NCI-H345 (cell line): Measurements from ENCODE around the gene SENP8.
"Not testable (repeated sequence)": the region's sequence is repeated elsewhere in the genome, so short reads cannot be mapped to it uniquely, and the experiment has no call there.

Experiments used
- DNase-seq: peaks from one replicate; lab custom pipeline; 2025; lab: John Stamatoyannopoulos, UW

Gene SENP8

DNA sequence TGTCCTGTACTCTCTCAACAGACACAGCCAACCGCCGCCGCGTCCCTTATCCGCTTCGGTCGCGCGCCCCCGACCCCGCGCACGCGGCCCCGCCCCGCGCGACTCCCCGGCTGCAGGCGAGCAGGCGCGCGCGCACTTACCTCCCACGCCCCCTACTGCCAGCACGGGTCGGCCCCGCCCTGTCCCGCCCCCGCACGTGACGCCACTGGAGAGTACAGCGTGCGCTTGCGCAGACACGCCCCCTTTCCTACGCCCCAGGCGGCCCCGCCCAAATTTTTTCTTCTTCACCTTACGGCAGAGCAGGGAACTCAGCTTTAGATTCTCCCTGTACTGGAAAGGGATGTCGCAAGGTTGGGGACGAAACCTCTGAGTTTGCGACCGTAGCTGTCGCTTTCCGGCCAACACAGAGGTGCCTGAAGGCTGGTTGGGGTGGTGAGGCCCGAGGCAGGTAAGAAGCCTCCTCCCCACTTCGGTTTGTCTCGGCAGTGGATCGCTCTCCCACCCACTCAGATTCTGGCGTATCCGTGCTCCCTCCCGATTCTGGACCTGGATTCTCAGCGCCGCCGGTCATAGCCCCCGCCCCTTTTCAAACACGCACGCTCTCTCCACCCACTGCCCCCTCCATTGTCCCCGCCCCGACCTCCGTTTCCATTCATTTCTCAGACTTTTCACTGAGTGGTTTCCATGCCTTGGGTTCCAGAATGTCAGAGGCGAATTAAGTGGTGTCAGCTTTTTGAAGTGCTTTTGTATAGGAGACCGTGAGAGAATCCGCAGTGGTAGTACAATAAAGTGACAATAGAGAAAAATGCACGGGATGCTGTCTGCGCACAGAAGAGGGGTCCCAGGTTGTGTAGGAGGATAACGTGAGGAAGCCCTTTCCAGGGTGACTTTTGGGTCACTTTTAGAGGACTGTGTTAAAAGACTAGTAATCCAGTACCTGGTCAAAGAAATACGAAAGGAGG is at the start of gene SENP8, which contains the start of gene MYO9A:
Gene SENP8 (plus strand): TSS at position 387 of the 962 bp plus-strand sequence. CDS start 21,221 bp downstream, outside the sequence.
Gene MYO9A (minus strand): TSS at position 134 of the 962 bp plus-strand sequence. CDS start 71,587 bp downstream, outside the sequence.
- peak; percentile 95 for DNase-seq

DNA sequence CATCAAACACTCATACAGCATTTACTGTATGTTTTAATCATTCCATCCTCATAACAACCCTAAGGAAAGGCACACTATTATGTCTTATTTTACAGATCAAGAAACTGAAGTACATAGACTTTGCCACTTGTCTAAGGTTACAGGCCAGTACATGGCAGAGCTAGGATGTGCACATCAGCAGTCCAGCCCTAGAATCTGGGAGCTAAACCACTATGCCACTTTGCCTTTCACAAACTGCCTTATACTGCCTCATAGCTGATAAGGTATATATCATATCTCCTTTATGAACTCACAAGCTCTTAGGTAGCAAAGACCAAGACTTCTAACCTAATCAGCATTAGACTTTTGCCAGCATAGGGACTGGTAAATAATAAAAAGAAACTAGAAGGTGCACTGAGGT is 49.3 kb upstream of the SENP8 start:
- DNase-seq: no peak

DNA sequence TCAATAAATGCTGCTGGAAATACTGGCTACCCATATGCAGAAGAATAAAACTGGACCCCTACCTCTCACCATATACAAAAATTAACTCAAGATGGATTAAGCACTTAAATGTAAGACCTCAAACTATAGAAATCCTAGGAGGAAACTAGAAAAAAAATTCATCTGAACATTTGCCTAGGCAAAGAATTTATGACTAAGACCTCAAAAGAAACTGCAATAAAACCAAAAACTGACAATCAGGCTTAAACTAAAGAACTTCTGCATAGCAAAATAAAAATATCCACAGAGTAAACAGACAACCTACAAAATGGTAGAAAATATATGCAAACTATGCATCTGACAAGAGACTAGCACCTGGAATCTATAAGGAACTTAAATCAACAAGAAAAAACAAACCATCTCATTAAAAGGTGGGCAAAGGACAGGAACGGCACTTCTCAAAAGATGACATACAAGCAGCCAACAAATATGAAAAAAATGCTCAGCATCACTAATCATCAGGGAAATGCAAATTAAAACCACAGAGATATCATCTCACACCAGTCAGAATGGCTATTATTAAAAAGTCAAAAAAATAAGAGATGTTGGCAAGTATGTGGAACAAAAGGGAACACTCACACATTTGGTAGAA is 47.3 kb upstream of the SENP8 start:
- DNase-seq: no peak

DNA sequence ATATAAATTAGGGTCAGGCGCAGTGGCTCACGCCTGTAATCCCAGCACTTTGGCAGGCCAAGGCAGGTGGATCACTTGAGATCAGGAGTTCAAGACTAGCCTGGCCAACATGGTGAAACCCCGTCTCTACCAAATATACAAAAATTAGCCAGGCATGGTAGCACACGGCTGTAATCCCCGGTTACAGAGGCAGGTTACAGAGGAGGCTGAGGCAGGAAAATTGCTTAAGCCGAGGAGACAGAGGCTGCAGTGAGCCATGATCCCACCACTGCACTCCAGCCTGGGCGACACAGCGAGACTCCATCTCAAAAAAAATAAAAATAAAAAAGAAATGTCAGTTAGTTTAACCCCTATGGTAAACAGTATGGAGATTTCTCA is 46.8 kb upstream of the SENP8 start:
- DNase-seq: not testable (repeated sequence)

- DNase-seq: no peak
Observed at GRCh38 chr15:72074335-72075060, 43.7 kb upstream of the SENP8 start.

DNA sequence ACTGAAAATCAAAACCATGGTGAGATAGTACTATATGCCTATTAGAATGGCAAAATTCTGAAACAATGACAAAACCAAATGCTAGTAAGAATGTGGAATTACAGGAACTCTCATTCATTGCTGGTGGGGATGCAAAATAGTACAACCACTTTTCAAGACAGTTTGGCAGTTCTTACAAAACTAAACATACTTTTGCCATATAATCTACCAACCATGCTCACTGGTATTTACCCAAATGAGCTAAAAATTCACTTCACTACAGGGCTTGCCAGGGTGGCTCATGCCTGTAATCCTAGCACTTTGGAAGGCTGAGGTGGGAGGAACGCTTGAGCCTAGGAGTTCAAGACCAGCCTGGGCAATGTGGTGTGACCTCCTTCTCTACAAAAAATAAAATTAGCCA is 40.3 kb upstream of the SENP8 start:
- no peak for DNase-seq

DNA sequence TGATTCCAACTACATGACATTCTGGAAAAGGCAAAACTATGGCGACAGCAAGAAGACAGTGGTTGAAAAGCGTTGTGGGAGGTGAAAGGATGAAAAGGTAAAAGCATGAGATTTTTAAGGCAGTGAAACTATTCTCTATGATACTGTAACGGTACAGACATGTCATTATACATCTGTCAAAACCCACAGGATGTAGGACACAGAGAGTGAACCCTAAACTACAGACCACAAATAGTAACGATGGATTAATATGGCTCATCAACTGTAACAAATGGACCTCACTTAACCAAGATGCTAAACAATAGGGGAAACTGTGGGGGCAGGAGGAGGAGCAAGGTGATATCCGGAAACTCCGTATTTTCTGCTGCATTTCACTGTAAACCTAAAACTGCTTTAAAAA is 39.3 kb upstream of the SENP8 start:
- DNase-seq: no peak

GRCh38 chr15:72082176-72082575 is 36.0 kb upstream of the SENP8 start:
- DNase-seq: no peak

DNA sequence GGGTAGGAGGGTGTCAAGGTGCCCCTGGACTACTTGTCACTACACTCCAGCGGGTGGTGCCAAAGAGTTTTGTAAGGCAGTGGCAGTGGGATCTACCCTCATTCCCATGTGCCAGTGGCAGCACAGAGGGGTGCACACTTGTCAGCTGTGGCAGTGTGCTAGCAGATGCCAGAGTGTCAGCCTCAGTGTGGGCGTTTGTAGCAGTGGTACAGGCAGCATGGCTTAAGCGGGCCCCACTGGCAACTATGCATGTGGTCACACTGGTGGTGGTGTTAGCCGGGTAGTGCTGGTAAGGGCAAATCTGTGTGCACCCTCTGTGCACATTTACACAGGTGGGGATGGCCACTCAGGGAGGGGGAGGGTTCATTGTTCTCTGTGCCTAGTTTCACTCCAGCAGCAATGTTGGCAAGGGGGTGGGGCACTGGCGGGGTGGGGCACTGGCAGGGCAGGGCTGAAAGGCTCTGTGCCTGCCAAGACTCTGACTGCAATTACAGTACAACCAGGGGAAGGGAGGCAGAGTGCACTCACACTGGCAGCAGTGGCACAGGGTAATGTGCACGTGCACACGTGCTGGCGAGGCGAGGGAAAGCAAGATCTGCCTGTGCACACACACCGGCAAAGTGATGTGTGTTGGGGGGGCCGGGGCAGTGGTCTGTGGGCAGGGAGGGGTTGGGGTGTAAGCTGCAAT is 32.0 kb upstream of the SENP8 start:
- DNase-seq: no peak

GRCh38 chr15:72086920-72087648 is 31.1 kb upstream of the SENP8 start:
- no peak for DNase-seq

DNA sequence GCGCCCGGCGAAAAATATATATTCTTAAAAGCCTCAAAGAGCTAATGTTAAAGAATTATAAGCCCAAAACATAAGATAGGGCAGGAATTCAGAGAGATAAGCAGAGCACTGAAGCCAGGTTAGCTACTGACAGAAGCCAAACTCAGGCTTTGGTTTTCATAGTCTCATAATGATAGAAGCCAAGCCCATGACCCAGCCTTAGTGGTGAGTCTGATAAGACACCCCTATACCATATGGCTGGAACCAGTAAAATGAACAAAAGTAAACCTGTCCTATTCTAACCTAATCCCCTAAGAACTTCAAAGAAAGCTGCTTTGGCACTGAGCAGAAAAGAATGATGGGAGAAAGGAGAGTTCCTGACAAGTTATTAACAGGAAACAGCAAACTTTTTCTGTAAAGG is 26.2 kb upstream of the SENP8 start:
- no peak for DNase-seq

GRCh38 chr15:72092691-72093090 is 25.5 kb upstream of the SENP8 start:
- no peak for DNase-seq

DNA sequence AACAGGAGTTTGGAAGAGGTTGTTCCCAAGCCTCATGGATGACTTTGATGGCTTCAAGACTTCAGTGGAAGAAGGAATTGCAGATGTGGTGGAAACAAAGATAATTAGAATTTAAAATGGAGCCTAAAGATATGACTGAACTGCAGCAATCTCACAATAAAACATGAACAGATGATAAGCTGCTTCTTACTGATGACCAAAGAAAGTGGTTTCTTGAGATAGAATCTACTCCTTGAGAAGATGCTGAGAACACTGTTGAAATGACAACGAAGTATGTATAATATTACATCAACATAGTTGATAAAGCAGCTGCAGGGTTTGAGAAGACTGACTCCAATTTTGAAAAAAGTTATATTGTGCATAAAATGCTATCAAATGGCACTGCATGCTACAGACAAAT is 21.4 kb upstream of the SENP8 start:
- no peak for DNase-seq

- no peak for DNase-seq
Observed at GRCh38 chr15:72098040-72098439, 20.2 kb upstream of the SENP8 start.

- no peak for DNase-seq
Observed at GRCh38 chr15:72099155-72099554, 19.0 kb upstream of the SENP8 start.

GRCh38 chr15:72100551-72100950 is 17.7 kb upstream of the SENP8 start:
- not testable (repeated sequence) for DNase-seq

- DNase-seq: no peak
Observed at GRCh38 chr15:72105111-72105510, 13.1 kb upstream of the SENP8 start.

GRCh38 chr15:72106068-72106467 is 12.1 kb upstream of the SENP8 start:
- no peak for DNase-seq

- no peak for DNase-seq
Observed at GRCh38 chr15:72110355-72110754, 7.8 kb upstream of the SENP8 start.

GRCh38 chr15:72112116-72112515 is 6.1 kb upstream of the SENP8 start:
- no peak for DNase-seq

GRCh38 chr15:72112805-72113204 is 5.4 kb upstream of the SENP8 start:
- DNase-seq: no peak
